Medulla oblongata (tissue), 1 donor: ENCODE measurements around the gene GRK2.

Experiments used
- DNase-seq: peaks from one replicate; pipeline ENCODE4 v3.0.0-alpha.2; 2015; ENCODE audit errors: extremely low spot score

GRK2 gene

GRCh38 chr11:67270256-67271204, 4.3 kb downstream of the GRK2 start:
- peak; percentile 64 for DNase-seq

- no peak for DNase-seq
Measured at GRCh38 chr11:67271205-67271540, 4.9 kb downstream of the GRK2 start.

DNA sequence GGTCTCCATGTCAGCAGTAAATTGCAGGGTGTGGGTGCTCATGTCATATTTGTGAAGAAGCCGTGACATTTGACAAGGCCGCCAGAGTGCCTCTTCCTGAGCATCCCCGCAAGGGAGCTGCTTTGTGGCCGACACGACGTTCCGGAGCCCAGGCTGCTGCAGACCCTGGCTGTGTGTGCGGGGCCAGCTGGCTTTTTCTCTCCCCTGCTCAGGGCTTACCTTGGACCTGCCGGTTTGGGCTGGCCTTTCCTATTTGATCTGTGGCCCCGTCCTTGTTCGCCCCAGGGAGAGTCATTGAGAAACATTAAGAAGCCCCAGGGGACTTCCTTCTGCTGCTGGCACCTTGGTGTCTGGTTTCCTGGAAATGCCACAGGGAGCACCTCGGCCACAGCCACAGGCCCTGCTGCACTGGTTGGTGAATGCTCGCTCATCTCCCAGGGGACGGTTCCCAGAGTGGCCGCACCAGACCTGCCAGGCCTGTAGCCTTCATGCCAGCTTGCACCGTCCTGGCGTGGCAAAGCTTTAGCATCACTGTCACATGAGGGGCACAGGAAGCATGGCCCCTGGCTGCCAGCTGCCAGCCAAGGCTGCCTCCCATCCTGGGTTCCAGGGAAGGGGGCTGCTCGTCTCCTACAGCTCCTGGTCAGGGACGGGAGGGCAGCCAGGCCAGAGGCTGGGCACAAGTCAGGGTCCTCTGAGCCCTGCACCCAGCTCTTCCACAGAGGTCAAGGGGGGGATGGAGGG, 5.4 kb downstream of the GRK2 start:
- no peak for DNase-seq

DNA sequence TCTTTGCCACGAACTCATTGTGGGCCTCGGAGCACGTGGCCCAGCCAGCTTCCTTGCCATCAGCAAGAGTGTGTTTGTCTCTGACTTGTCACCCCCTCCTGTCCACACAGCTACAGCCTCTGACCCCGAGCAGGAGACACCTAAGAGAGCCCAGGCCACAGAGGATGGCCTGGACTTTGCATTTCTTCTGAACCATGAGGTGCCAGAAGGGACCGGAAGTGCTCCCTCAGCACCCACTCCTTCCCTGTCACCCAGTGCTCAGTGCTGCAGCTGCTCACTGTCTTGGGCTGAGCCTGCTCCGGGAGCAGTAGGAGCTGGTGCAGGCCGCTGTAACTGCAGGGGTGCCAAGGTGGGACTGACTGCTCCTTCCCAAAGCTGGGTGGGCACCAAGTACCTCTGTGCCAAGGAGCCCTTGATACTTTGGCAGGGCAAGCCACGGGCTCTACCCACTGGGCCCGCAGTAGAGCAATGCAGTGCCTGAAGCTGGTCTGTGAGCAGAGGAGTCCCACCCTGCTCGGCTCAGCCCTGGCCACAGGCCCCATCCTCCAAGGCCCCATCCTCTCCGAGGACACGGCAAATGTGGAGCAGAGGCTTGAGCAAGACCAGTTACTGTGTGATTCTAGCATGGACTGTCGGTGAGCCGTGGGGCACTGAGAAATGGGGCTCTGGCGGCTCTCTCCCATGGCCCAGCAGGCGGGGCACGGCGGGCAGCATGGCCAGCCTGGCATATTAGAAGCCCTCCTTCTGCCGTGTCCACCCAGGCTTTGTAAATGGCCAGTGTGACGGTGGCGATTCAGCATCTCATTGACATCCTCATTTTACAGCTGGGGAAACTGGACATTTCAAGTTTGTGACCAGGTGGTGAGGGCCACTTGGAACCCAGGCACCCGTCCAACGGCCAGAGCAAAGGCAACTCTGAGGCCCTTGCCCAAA, 6.3 kb downstream of the GRK2 start:
- no peak for DNase-seq

DNA sequence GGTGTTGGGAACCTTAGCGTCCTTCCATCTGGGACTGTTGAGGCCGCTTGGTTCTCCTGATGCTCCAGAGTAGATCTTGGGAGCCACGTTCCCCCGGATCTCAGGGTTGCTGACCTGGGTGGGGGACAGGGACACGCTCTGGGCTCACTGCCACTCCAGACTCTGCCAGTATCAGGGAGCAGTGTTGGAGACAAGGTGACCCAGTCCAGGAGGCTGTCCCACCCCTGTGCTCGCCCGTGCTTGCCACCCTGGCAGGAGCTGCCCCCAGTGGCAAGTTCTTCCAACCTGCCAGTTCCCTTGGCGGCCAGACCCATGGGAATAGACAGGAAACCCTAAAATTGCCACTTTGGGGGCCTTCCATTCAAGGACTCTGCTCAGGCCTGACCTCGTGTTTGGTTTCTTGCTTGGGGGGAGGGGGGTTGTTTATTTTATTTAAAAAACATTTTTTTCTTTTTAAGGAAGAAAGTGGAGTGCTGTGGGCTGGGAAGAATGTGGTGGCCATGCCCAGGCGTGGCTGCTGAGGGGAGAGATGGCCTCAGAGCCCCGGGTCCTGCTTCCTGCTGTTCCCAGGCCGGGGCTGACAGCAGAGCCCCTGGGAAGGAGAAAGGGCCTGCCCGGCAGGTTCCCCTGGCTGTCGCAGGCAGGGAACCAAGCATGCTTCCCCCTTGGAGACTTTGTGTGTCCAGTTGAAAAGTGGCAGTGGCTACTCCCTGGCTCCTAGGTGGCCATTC, 7.2 kb downstream of the GRK2 start:
- no peak for DNase-seq

GRCh38 chr11:67274768-67275605, 8.7 kb downstream of the GRK2 start:
- no peak for DNase-seq

- no peak for DNase-seq
Measured at GRCh38 chr11:67275606-67276409, 9.5 kb downstream of the GRK2 start.

- no peak for DNase-seq
Measured at GRCh38 chr11:67276781-67277230, 10.5 kb downstream of the GRK2 start.

DNA sequence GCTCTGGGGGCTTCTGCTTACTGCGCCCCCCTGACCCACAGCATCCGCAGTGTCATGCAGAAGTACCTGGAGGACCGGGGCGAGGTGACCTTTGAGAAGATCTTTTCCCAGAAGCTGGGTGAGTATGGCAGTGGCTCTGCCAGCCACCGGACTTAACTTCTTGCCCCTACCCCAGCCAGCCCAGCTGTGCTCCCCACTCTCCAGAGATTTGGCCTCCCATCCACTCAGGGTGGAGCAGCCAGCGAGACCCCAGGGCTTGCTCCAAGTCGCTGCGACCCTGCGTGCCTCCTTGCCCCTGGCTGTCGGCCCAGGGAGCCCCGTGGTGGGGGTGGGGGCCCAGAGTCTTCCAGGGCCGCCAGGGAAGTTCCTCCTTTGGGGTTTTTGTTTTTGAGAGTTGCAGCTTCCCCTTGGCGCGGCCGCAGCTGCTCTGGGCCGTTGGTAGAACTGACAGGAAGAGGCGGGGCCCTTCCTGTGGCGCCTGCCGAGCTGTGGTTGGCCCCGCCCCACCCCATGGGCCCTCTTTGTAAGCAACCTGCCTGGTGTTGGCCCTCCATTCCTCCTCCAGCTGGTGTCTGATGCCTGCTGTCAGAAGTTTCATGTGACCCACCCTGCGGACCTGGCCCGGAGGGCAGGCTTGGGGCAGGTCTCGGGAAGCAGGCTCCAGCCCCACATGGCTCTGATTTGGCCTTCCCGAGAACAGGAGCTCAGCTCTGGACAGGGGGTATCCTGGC, 11.1 kb downstream of the GRK2 start:
- peak; percentile 86 for DNase-seq

DNA sequence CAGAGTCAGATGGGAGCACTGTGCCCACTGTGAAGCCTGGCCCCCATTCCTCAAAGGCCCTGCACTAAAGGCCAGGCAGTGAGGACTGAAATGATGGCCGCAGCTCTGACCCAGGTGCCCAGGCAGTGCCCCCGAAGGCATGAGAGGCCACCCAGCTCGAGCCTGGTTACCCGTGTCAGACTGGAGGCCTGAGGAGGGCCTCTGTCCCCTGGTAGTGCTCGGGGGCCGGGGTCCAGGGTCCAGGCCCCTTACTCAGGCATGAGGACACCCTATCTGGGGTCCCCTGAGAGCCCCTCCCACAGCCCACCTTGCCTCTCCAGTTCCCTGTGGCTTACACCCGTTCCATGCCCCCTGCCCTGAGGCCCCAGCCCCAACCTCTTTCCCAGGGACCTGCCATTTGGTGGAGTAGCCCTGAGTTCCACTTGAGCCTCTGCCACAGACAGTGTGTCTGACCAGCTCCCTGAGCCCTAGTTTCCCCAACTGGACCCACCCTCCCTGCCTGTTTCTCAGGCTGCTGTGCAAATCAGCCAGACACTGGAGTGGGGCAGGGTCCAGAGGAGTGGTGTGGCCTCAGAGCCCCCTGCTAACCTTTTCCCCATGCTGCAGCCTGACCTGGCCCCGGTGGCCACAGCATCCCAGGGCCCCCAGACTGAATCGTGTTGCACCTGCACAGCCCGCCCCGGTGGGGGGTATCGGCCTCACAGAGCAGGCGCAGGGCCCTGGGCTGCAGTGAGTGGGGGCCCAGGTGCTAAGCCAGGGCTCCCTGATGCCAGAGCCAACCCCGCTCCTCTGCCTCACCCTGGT, 12.1 kb downstream of the GRK2 start:
- no peak for DNase-seq

DNA sequence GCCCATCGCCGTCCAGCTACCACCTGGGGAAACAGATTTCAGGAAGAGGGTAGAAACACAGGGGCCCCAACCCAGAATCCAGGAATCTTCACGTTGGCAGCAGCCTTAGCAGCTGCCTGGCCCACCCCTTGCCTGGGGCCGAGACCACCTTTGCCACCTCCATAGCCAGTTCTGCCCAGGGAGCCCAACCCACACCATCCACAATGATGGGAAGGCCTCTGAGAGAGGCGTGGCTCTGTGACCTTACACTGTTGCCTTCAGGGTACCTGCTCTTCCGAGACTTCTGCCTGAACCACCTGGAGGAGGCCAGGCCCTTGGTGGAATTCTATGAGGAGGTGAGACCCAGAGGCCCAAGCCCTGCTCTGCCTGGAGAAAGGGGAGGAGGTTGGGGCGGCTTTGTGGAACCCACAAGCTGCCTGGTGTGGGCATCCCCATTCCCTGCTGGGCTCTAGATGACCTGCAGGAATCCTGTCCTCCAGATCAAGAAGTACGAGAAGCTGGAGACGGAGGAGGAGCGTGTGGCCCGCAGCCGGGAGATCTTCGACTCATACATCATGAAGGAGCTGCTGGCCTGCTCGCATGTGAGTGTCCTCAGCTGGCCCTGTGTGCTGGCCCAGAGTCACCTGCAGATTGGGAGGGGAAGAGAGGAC, 12.8 kb downstream of the GRK2 start:
- no peak for DNase-seq

DNA sequence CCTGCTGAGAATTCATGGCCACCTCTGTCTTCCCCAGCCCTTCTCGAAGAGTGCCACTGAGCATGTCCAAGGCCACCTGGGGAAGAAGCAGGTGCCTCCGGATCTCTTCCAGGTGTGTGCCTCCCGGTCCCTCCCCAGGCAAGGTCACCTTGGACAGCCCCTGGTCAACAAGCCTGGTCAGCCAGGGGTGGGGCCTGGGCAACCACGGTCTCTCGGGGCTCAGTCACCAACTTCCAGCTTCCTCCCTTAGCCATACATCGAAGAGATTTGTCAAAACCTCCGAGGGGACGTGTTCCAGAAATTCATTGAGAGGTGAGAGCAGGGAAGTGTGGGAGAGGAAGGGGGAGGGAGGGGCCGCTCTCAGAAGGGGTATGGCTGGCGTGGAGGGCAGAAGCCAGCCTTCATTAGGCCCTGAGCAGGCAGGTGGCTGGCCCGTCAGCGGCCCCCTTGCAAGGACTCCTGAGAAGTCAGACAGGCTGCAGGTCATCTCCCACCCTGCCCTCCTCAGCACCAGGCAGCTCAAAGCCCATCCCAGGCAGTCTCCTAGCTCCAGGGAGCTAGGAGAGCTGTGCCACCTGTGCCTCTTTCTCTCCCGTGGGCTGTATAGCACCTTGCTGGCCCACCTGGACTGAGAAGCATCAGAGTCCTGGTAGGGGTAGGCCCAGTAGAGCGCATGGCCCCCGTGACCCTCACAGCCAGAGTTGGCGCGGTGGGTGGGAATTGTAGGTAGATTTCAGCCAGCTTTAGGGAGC, 13.5 kb downstream of the GRK2 start:
- DNase-seq, result no peak

- no peak for DNase-seq
Measured at GRCh38 chr11:67280341-67280787, 14.1 kb downstream of the GRK2 start.

DNA sequence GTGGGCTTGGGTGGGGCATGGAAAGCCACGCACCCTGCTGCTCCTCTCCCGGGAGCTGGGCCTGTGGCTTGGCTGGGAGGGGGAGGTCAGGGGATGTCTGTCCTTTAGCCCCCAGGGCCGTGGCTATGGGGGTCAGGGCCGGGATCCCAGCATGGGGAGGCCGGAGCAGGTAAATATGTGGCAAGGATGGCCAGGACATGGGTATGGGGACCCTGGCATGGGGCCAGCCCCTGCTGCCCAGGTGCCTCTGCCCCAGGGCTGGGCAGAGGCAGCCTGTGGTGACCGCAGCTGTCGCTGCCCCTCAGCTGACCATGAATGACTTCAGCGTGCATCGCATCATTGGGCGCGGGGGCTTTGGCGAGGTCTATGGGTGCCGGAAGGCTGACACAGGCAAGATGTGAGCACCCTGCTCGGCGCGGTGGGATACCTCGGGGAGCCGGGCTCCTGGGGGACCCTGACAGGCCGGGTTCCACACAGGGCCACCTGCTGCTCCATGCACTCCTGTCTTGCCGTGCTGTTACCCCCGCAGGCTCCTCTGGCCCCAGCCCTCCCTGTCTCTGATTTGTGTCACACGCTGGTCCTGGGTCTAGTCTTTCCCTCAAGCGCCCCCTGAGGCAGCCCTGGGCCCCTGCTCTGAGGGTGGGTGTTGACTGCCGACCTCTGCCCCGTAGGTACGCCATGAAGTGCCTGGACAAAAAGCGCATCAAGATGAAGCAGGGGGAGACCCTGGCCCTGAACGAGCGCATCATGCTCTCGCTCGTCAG, 14.7 kb downstream of the GRK2 start:
- no peak for DNase-seq

- DNase-seq, result no peak
Measured at GRCh38 chr11:67281552-67282150, 15.4 kb downstream of the GRK2 start.
